ENCODE results near the gene MYT1. TPM values are rescaled to one million over a fixed set of nuclear protein-coding genes. Genes with fewer than 3 reads are reported as not detected.

The MYT1 gene
- total RNA-seq, 1 experiment from 2014 or later, result not detected

DNA sequence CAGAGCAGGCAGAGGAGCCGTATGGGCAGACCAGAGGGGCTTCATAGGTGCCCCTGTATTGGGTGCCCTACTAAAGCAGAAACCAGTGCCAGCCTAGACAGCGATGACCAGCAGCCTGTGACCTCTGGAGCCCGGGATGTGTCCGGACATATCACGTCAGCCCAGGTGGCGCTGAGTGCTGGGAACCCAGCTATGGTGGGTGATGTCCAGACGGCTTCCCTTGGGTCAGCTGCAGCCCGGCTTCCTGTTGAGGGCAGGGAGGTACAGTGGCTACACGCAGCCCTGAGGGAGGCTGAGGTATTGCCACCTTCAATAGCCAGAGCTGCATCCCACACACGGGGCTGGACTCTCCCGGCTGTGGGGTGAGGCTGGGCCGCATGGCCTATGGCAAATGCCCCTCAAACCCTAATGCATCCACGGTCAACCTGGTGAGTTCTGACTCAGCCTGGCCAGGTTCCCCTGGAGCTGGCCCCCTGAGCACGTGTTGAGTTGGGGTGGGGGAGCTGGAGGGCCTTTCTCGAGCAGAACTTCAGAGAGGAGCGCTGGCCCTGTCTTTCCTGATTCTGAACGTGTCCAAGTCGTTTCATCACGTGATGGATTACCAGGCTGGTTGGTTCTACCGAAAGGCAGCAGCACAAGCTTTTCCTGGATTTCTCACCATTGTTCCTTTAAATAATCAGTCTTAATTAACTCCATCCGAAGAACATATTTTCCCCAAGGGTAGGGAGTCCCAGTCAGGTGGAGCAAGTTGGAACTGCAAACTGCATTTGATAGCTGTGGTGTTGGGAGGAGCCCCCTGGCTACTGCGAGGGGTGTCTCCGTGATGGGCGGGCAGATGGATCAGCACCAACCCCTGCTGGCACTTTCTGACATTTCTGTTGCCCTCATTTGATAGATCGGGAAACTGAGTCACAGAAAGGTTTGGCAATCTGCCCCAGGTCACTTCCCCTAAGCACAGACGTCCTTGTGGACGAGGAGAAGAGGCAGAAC, 7.1 kb upstream of the MYT1 start:
- H3F3A ChIP-seq (ENCODE audit: insufficient read depth, low read depth), result 0 out of 2 replicates have a peak, but pooled peaks cover under 1% of the 10 kb centered on the region
- TF ChIP-seq, protein P1, sequence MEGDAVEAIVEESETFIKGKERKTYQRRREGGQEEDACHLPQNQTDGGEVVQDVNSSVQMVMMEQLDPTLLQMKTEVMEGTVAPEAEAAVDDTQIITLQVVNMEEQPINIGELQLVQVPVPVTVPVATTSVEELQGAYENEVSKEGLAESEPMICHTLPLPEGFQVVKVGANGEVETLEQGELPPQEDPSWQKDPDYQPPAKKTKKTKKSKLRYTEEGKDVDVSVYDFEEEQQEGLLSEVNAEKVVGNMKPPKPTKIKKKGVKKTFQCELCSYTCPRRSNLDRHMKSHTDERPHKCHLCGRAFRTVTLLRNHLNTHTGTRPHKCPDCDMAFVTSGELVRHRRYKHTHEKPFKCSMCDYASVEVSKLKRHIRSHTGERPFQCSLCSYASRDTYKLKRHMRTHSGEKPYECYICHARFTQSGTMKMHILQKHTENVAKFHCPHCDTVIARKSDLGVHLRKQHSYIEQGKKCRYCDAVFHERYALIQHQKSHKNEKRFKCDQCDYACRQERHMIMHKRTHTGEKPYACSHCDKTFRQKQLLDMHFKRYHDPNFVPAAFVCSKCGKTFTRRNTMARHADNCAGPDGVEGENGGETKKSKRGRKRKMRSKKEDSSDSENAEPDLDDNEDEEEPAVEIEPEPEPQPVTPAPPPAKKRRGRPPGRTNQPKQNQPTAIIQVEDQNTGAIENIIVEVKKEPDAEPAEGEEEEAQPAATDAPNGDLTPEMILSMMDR (conservative IDR thresholded peaks at IDR 0.05), result no peak
- no peak for TF ChIP-seq EZH2 (IDR thresholded peaks at IDR 0.05; ENCODE audit: low read depth)
- H3K9me2 ChIP-seq (ENCODE audit: insufficient read depth), result no peaks in the 10 kb centered on the region
- peaks cover 12% of the 10 kb centered on the region; the same call in 1 of the 2 replicates for H3K4me1 ChIP-seq (replicated peaks; ENCODE audit: insufficient read depth)
- H4K20me1 ChIP-seq (ENCODE audit: insufficient read depth), result 0 out of 2 replicates have a peak, but pooled peaks cover 11% of the 10 kb centered on the region
- H3K27me3 ChIP-seq (ENCODE audit: insufficient read depth, low read depth), result peaks cover 33% of the 10 kb centered on the region
- H3K79me2 ChIP-seq (ENCODE audit: low read depth), result no peaks in the 10 kb centered on the region
- no peak overlapping the region for H3K27ac ChIP-seq
- ChIA-PET POLR2A (ENCODE audit: unreplicated experiment) (no interaction called here), CTCF (no interaction called here)
- H2AFZ ChIP-seq, result no peak overlapping the region
- intact Hi-C loops (cut with micrococcal nuclease; ENCODE audit: unreplicated experiment), result no loop called here
- H3K4me3 ChIP-seq, result no peak overlapping the region
- no peak overlapping the region for H3K4me2 ChIP-seq
- no TSS peak for BruUV-seq (replicated peaks)
- H3K36me3 ChIP-seq (ENCODE audit: low read depth), result no peaks in the 10 kb centered on the region
- H3K9me3 ChIP-seq (ENCODE audit: insufficient read depth, low read depth), result no peaks in the 10 kb centered on the region
- no peak for DNase-seq

DNA sequence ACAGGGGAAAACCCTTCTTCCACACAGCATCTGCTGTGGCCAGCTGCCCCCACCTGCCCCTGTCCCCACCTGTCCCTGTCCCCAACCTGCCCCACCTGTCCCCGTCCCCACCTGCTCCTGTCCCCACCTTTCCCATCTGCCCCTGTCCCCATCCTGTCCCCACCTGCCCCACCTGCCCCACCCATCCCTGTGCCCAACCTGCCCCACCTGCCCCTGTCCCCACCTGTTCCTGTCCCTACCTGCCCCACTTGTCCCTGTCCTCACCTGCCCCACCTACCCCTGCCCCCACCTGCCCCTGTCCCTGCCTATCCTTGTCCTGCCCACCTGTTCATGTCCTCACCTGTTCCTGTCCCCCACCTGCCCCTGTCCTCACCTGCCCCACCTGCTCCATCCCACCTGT, 6.4 kb upstream of the MYT1 start:
- BruUV-seq (replicated peaks), result no TSS peak
- intact Hi-C loops (cut with micrococcal nuclease; ENCODE audit: unreplicated experiment), result no loop called here
- H3K4me1 ChIP-seq (replicated peaks; ENCODE audit: insufficient read depth), result 0 out of 2 replicates have a peak, but pooled peaks cover 5% of the 10 kb centered on the region
- ChIA-PET POLR2A (ENCODE audit: unreplicated experiment) (no interaction called here), CTCF (no interaction called here)
- no peak overlapping the region for H3K27ac ChIP-seq
- H2AFZ ChIP-seq, result no peak overlapping the region
- DNase-seq, result no peak
- no peak overlapping the region for H3K4me2 ChIP-seq
- peaks cover 40% of the 10 kb centered on the region for H3K27me3 ChIP-seq (ENCODE audit: insufficient read depth, low read depth)
- no peaks in the 10 kb centered on the region for H3K9me2 ChIP-seq (ENCODE audit: insufficient read depth)
- H4K20me1 ChIP-seq (ENCODE audit: insufficient read depth), result 0 out of 2 replicates have a peak, but pooled peaks cover 11% of the 10 kb centered on the region
- no peak overlapping the region for H3K4me3 ChIP-seq
- H3F3A ChIP-seq (ENCODE audit: insufficient read depth, low read depth), result no peaks in the 10 kb centered on the region
- no peaks in the 10 kb centered on the region for H3K36me3 ChIP-seq (ENCODE audit: low read depth)
- no peaks in the 10 kb centered on the region for H3K9me3 ChIP-seq (ENCODE audit: insufficient read depth, low read depth)
- TF ChIP-seq EZH2 (IDR thresholded peaks at IDR 0.05; ENCODE audit: low read depth), result no peak
- TF ChIP-seq, protein P1 (conservative IDR thresholded peaks at IDR 0.05), result no peak
- no peaks in the 10 kb centered on the region for H3K79me2 ChIP-seq (ENCODE audit: low read depth)

DNA sequence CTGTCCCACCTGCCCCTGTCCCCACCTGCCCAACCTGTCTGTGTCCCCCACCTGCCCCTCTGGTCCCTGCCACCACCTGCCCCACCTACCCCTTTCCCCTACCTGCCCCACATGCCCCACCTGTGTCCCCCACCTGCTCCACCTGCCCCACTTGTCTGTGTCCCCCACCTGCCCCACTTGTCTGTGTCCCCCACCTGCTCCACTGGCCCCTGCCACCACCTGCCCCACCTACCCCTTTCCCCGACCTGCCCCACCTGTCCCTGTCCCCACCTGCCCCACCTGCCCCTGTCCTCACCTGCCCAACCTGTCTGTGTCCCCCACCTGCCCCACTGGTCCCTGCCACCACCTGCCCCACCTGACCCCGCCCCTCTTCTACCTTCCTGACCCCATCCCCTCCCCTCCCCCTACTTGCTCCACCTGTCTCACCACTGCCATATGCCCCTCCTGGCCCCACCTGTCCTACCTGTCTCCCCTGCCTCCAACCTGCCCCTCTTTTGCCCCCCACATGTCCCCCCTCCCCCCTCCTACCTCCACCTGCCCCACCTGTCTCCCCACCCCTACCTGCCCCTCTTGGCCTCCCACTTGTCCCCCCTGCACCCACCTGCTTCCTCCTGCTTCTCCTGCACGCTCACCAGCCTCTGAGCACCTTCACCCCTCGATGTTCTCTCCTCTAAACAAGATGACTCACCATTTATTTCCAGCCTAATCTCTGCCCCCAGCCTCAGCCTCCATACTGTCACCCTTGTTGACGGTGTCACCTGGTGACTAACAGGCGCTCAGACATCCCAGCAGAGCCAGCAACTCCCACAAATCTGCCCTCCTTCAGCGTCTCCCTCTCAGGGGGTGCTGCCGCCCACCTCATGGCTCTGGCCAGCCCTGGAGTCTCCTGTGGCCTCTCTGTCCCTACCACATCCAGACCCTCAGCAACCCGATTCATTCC, 5.6 kb upstream of the MYT1 start:
- Histone ChIP-seq H3F3A (ENCODE audit: insufficient read depth, low read depth) (no peaks in the 10 kb centered on the region), H2AFZ (no peak overlapping the region), H3K9me3 (ENCODE audit: insufficient read depth, low read depth) (no peaks in the 10 kb centered on the region), H4K20me1 (ENCODE audit: insufficient read depth) (0 out of 2 replicates have a peak, but pooled peaks cover 11% of the 10 kb centered on the region), H3K4me1 (replicated peaks; ENCODE audit: insufficient read depth) (0 out of 2 replicates have a peak, but pooled peaks cover 5% of the 10 kb centered on the region), H3K27me3 (ENCODE audit: insufficient read depth, low read depth) (peaks cover 47% of the 10 kb centered on the region), H3K79me2 (ENCODE audit: low read depth) (no peaks in the 10 kb centered on the region), H3K36me3 (ENCODE audit: low read depth) (no peaks in the 10 kb centered on the region), H3K4me2 (no peak overlapping the region), H3K27ac (no peak overlapping the region), H3K4me3 (no peak overlapping the region), H3K9me2 (ENCODE audit: insufficient read depth) (no peaks in the 10 kb centered on the region)
- peak in 1 of 2 experiments; percentile 58 for DNase-seq
- no peak for TF ChIP-seq EZH2 (IDR thresholded peaks at IDR 0.05; ENCODE audit: low read depth)
- TF ChIP-seq, protein P1 (conservative IDR thresholded peaks at IDR 0.05), result no peak
- intact Hi-C loops (cut with micrococcal nuclease; ENCODE audit: unreplicated experiment), result no loop called here
- POLR2A ChIA-PET (ENCODE audit: unreplicated experiment), result no interaction called here
- CTCF ChIA-PET, result no interaction called here
- no TSS peak for BruUV-seq (replicated peaks)

Measured in PC-9 (cell line).